Measurements from ENCODE around the gene KCNH8. TPM values are rescaled to one million over a fixed set of nuclear protein-coding genes. Genes with fewer than 3 reads are reported as not detected.
A peak's percentile ranks its signal among the peaks of the same experiment; 100 is the strongest.

The KCNH8 gene
- total RNA-seq, 1 experiment from 2014 or later, result 3.7 TPM

GRCh38 chr3:19295208-19295607 is 146.9 kb downstream of the KCNH8 start:
- no peak overlapping the region for H2BK120ac ChIP-seq (ENCODE audit: low read depth, low read length, poor library complexity, severe bottlenecking)
- no CpG with 5 or more reads among the region's 3 CpGs for WGBS (ENCODE audit: extremely low coverage, insufficient read length, low lambda C conversion rate)
- H4K8ac ChIP-seq (replicated peaks; ENCODE audit: insufficient read length, low read depth, low read length), result no peak overlapping the region
- H3K27me3 ChIP-seq (ENCODE audit: insufficient read depth, low read length), result no peaks in the 10 kb centered on the region
- no peak overlapping the region for H3K18ac ChIP-seq (ENCODE audit: insufficient read length, low read depth, low read length)
- no peaks in the 10 kb centered on the region for H3K79me1 ChIP-seq (ENCODE audit: insufficient read depth, low read depth, low read length, poor library complexity, severe bottlenecking)
- no peak overlapping the region for H3K27ac ChIP-seq (ENCODE audit: insufficient read length, low read depth, low read length)
- H3K4me2 ChIP-seq (ENCODE audit: insufficient read depth, insufficient read length, low read length), result no peak overlapping the region
- H2BK5ac ChIP-seq (ENCODE audit: insufficient read length, low read length), result no peak overlapping the region
- no peak overlapping the region for H3K23ac ChIP-seq (ENCODE audit: insufficient read length, low read depth, low read length)
- no peak overlapping the region for H3K4ac ChIP-seq (ENCODE audit: low read depth, low read length)
- no peaks in the 10 kb centered on the region for H3K79me2 ChIP-seq (ENCODE audit: insufficient read depth, low read length)
- no peaks in the 10 kb centered on the region for H3K9me3 Mint-ChIP-seq
- DNase-seq, result no peak
- H3K56ac ChIP-seq (ENCODE audit: insufficient read length, low read depth, low read length), result no peak overlapping the region
- no peaks in the 10 kb centered on the region for H3K9me3 ChIP-seq (ENCODE audit: control insufficient read depth, low read depth, low read length)
- H3T11ph ChIP-seq (ENCODE audit: low read length), result no peak overlapping the region
- no peak overlapping the region for H4K91ac ChIP-seq (ENCODE audit: insufficient read length, low read depth, low read length)
- no peaks in the 10 kb centered on the region for H3K36me3 Mint-ChIP-seq (ENCODE audit: insufficient read depth in 1 of 3, low read depth in 3 of 3)
- no peaks in the 10 kb centered on the region for H3K23me2 ChIP-seq (ENCODE audit: insufficient read length, low read depth, low read length, poor library complexity, severe bottlenecking)
- H3K27ac Mint-ChIP-seq, result peak overlapping the region; percentile 28 to 68 (median 36); a peak in 3 of 7 replicates
- H3K27me3 Mint-ChIP-seq (ENCODE audit: low read depth), result no peaks in the 10 kb centered on the region
- H2AK5ac ChIP-seq (ENCODE audit: insufficient read length, low read length), result no peak overlapping the region
- no peak overlapping the region for H2BK12ac ChIP-seq (ENCODE audit: insufficient read length, low read depth, low read length)
- TF ChIP-seq CTCF (conservative IDR thresholded peaks at IDR 0.05), result no peak
- no peak overlapping the region for H3K14ac ChIP-seq (ENCODE audit: insufficient read depth, low read length)
- peaks cover 36 to 38% of the 10 kb centered on the region in 2 experiments for H3K4me1 Mint-ChIP-seq
- H3K9ac ChIP-seq (ENCODE audit: extremely low read depth, insufficient read length, low read length), result no peak overlapping the region
- H4K5ac ChIP-seq (ENCODE audit: insufficient read length, low read depth, low read length), result no peak overlapping the region
- H3K4me3 Mint-ChIP-seq, result no peak overlapping the region
- no peaks in the 10 kb centered on the region for H4K20me1 ChIP-seq (ENCODE audit: control insufficient read depth, insufficient read depth, insufficient read length)
- peaks cover 4% of the 10 kb centered on the region; the same call in 1 of the 2 replicates for H3K4me1 ChIP-seq (ENCODE audit: insufficient read depth, low read length)
- H2AFZ ChIP-seq (ENCODE audit: low read length), result no peak overlapping the region
- no peak overlapping the region for H2BK20ac ChIP-seq (ENCODE audit: low read depth, low read length, poor library complexity, severe bottlenecking)
- no peak overlapping the region for H2BK15ac ChIP-seq (ENCODE audit: low read depth, low read length)
